Fibroblast of gingiva (primary cell): Measurements from ENCODE around the gene ITSN1.
A peak's percentile ranks its signal among the peaks of the same experiment; 100 is the strongest.
"Not testable (repeated sequence)": the region's sequence is repeated elsewhere in the genome, so short reads cannot be mapped to it uniquely, and the experiment has no call there.

ENCODE experiments used
- DNase-seq: peaks from one replicate; pipeline ENCODE4 v3.0.0-alpha.2; 2011; ENCODE audit warnings: low read depth

The ITSN1 gene

GRCh38 chr21:33770542-33770941, 128.2 kb downstream of the ITSN1 start:
- no peak for DNase-seq

DNA sequence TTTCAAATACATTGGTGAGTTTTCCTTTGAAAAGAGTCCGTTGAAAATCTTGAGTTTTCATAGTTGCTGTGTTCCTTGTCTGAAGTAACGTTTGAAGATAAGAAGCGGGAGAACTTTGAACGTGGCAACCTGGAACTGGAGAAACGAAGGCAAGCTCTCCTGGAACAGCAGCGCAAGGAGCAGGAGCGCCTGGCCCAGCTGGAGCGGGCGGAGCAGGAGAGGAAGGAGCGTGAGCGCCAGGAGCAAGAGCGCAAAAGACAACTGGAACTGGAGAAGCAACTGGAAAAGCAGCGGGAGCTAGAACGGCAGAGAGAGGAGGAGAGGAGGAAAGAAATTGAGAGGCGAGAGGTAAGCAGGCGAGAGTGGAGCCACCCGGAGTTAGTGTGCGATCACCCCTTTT, 129.7 kb downstream of the ITSN1 start:
- no peak for DNase-seq

DNA sequence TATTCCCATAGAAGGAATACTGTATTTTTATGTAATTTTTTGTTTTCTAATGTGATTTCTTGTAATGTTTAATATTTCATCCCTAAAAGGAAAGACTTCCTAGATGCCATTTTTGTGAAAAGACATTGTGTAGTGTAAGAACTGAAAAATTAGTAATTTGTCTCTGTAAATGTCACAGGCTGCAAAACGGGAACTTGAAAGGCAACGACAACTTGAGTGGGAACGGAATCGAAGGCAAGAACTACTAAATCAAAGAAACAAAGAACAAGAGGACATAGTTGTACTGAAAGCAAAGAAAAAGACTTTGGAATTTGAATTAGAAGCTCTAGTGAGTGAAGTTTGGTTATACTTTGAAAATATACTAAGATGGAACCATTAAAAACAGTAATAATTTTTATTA, 132.2 kb downstream of the ITSN1 start:
- DNase-seq, result no peak

- DNase-seq, result no peak
These were observed 133.0 kb downstream of the ITSN1 start for GRCh38 chr21:33775100-33775828.

- DNase-seq, result no peak
These were observed 138.3 kb downstream of the ITSN1 start for GRCh38 chr21:33780631-33781030.

GRCh38 chr21:33781121-33781520, 138.8 kb downstream of the ITSN1 start:
- no peak for DNase-seq

GRCh38 chr21:33783187-33783979, 141.1 kb downstream of the ITSN1 start:
- DNase-seq, result no peak

DNA sequence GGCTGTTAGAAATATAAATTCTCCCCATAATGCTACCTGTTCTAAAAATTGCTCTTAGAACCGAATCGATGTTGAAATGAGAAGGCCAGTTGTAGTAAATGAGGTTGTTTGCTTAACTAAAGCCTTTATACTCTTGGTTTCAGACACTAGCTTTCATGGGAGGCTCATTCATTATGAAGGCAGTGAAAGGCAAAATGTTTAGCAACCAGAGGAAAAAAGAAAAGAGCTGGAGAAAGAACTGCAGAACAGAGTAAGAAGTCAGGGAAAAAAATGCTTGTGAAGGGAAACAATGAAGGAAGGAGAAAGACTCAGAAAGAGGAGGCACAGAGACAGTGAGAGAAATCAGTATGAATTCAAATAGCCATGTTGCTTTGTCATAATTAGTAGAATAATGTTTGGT, 145.1 kb downstream of the ITSN1 start:
- no peak for DNase-seq

DNA sequence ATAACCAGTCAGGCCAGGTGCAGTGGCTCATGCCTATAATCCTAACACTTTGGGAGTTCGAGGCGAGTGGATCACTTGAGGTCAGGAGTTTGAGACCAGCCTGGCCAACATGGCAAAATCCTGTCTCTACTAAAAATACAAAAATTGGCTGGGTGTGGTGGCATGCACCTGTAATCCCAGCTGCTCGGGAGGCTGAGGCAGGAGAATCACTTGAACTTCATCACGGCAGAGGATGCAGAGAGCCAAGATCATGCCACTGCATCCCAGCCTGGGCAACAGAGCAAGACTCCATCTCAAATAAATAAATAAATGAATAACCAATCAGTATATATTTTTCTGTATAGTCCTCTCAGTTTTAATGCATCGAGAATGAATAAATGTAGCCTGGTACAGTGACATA, 146.1 kb downstream of the ITSN1 start:
- DNase-seq, result not testable (repeated sequence)

DNA sequence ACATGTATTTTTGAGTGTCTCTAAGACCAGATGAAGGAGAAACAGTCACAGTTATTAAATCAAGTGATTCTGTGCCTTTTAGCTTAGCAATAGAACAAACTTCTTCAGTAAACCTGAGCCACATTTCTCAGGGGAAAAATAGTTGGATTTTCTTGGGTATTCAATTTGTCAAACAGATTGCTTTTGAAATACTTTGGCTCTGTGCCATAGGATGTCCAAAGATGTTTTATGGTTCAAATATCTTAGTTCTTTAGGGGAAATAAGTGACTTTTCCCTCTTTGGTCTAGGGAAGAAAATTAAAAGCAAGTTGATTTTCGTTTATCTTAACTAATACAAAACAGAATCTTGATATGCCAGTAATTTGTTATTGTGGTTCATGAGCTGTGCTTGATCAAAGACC, 147.4 kb downstream of the ITSN1 start:
- DNase-seq, result peak; percentile 70

DNA sequence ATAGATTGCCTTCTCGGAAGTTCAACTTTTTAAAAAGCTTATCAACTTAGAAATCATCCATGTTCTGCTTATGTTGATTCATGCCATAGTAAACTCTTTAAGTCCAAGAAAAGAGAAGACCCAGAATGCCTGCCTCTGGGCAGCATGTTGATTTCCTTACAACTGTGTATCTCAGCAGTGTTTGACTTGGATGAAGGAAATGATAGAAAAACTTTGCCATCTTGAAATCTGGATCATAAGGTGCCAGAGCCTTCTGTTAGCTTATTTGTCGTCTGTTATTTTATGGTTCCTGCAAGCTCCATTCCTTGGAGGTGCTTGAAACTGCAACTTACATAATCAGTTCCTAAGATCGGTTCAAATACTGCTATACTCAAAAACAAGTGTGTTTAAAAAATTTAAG, 148.8 kb downstream of the ITSN1 start:
- no peak for DNase-seq

- no peak for DNase-seq
These were observed 152.3 kb downstream of the ITSN1 start for GRCh38 chr21:33794596-33794995.

- no peak for DNase-seq
These were observed 155.3 kb downstream of the ITSN1 start for GRCh38 chr21:33797565-33797964.

- DNase-seq, result no peak
These were observed 157.2 kb downstream of the ITSN1 start for GRCh38 chr21:33799378-33800090.

DNA sequence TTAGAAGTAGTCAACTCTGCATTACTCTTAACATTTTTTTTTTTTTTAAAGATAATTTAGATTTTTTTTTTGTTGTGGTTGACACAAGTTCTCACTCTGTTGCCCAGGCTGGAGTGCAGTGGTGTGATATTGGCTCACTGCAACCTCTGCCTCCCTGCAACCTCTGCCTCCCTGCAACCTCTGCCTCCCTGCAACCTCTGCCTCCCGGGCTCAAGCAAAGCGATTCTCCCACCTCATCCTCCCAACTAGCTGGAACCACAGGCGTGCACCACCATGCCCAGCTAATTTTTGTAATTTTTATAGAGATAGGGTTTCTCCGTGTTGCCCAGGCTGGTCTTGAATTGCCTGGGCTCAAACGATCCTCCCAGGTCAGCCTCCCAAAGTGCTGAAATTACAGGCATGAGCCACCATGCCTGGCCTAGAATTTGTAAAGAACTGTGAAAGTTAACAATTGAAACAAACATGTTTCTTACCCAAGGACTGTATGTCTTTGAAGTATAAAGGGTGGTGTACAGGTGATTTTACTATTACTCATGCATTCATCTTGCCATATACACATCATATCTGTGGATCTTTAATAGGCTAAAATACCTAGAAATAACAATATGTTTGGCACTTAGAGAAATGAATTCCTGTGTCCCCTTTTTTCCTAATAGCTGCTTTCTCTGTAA, 158.6 kb downstream of the ITSN1 start:
- DNase-seq, result no peak

GRCh38 chr21:33801424-33802405, 159.4 kb downstream of the ITSN1 start:
- peak; percentile 66 for DNase-seq

- DNase-seq, result no peak
These were observed 160.2 kb downstream of the ITSN1 start for GRCh38 chr21:33802481-33802880.

DNA sequence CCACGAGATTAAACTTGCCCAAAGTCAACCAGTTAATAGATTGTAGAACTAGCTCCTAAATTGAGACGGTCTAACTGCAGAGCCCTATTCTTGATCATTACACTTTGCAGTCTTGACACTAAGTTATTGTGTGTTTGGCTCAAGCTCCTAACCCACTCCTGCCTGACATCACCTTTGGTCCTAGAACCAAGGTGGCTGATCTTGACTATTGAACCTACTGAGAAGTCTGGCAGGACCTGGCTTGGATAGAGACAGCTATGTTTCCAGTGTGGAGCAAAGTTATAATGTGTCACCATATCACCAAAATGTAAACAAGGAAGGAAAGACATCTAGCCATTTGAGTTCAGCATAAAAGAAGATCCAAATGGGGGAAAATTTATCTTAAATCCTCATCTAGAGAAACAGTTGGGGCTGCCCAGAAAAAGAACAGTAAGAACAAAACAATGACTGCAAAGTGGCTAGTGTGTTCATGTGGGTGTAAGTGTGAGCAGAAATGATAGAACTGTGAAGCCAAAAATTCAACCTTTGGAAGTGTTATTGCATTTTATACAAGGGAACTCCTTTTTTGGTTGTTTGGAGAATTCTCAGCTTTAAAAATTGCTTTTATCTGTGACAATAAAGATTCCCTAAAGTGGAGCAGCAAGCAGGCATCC, 166.5 kb downstream of the ITSN1 start:
- DNase-seq, result no peak

GRCh38 chr21:33810766-33811165, 168.5 kb downstream of the ITSN1 start:
- no peak for DNase-seq

DNA sequence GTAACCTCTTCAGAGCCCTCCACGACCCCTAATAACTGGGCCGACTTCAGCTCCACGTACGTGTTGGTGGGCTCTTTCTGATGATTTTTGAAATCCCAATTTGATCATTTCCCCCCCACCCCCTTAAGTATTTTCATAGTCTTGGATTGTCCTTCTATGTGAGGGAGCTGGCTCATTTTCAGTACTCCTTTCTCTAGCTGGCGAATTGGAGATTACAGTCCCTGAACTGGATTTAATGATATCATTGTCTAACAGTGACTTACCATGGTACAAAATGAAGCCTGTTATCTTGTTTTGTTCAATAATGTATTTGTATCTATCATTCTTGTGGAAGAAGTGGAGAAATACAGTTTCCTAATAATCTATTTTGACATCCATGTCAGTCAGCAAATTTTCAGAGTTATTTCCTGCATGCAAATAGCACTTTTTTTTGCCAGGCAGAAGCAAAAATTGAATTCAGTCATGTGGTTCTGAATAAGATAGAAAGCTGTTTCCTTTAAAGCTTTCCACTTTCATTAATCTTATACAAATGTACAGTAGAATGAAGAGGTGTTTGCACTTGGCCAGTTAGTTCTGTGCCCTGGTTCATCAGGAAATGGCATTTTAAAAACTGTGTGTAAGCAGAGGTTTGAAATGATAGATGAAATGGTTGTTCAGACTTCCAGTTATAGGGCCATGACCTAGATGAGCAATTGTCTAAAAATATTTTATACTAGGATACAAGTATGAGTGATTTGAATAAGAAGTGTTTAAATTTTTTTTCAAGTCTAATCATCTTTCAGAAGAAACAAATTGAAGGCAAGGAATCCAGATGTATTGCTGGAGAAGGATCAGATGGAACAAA, 169.1 kb downstream of the ITSN1 start:
- DNase-seq, result no peak
